ENCODE measurements around the gene GABRB1.

The GABRB1 gene

GRCh38 chr4:47419296-47419695 lies 387.9 kb downstream of the GABRB1 start:
- H3K4me3 ChIP-seq (ENCODE audit: low read depth, low read length): no peak overlapping the region
- no peak overlapping the region for H3K27ac ChIP-seq (ENCODE audit: low read depth, low read length)
- no peaks in the 10 kb centered on the region; the same call in 1 of the 2 replicates for H3K4me1 ChIP-seq (ENCODE audit: control insufficient read depth, insufficient read depth, low read length)
- no peaks in the 10 kb centered on the region for H3K27me3 ChIP-seq (ENCODE audit: control insufficient read depth, insufficient read depth, low read length)
- no peaks in the 10 kb centered on the region for H3K9me3 ChIP-seq (ENCODE audit: control insufficient read depth, insufficient read depth, low read depth, low read length)
- no peaks in the 10 kb centered on the region for H3K36me3 ChIP-seq (ENCODE audit: control insufficient read depth, insufficient read depth, low read length)
- no peak overlapping the region for H3K9ac ChIP-seq (ENCODE audit: low read length)

GRCh38 chr4:47425628-47426027 lies 394.3 kb downstream of the GABRB1 start:
- H3K9ac ChIP-seq (ENCODE audit: low read length): no peak overlapping the region
- H3K4me1 ChIP-seq (ENCODE audit: control insufficient read depth, insufficient read depth, low read length): no peaks in the 10 kb centered on the region
- no peak overlapping the region for H3K27ac ChIP-seq (ENCODE audit: low read depth, low read length)
- H3K4me3 ChIP-seq (ENCODE audit: low read depth, low read length): no peak overlapping the region
- H3K27me3 ChIP-seq (ENCODE audit: control insufficient read depth, insufficient read depth, low read length): no peaks in the 10 kb centered on the region
- no peaks in the 10 kb centered on the region for H3K36me3 ChIP-seq (ENCODE audit: control insufficient read depth, insufficient read depth, low read length)
- H3K9me3 ChIP-seq (ENCODE audit: control insufficient read depth, insufficient read depth, low read depth, low read length): no peaks in the 10 kb centered on the region

- no peaks in the 10 kb centered on the region for H3K27me3 ChIP-seq (ENCODE audit: control insufficient read depth, insufficient read depth, low read length)
- no peak overlapping the region for H3K27ac ChIP-seq (ENCODE audit: low read depth, low read length)
- no peaks in the 10 kb centered on the region for H3K36me3 ChIP-seq (ENCODE audit: control insufficient read depth, insufficient read depth, low read length)
- no peak overlapping the region for H3K9ac ChIP-seq (ENCODE audit: low read length)
- H3K4me1 ChIP-seq (ENCODE audit: control insufficient read depth, insufficient read depth, low read length): peaks cover 7% of the 10 kb centered on the region; the same call in 1 of the 2 replicates
- H3K4me3 ChIP-seq (ENCODE audit: low read depth, low read length): no peak overlapping the region
- no peaks in the 10 kb centered on the region for H3K9me3 ChIP-seq (ENCODE audit: control insufficient read depth, insufficient read depth, low read depth, low read length)
Observed at GRCh38 chr4:47427935-47428334, 396.6 kb downstream of the GABRB1 start.

- Histone ChIP-seq H3K9ac (ENCODE audit: low read length) (no peak overlapping the region), H3K27ac (ENCODE audit: low read depth, low read length) (no peak overlapping the region), H3K4me1 (ENCODE audit: control insufficient read depth, insufficient read depth, low read length) (peaks cover 7% of the 10 kb centered on the region; the same call in 1 of the 2 replicates), H3K36me3 (ENCODE audit: control insufficient read depth, insufficient read depth, low read length) (no peaks in the 10 kb centered on the region), H3K27me3 (ENCODE audit: control insufficient read depth, insufficient read depth, low read length) (no peaks in the 10 kb centered on the region), H3K4me3 (ENCODE audit: low read depth, low read length) (no peak overlapping the region), H3K9me3 (ENCODE audit: control insufficient read depth, insufficient read depth, low read depth, low read length) (no peaks in the 10 kb centered on the region)
Observed at GRCh38 chr4:47432749-47433148, 401.4 kb downstream of the GABRB1 start.

GRCh38 chr4:47434931-47435330 lies 403.6 kb downstream of the GABRB1 start:
- Histone ChIP-seq H3K27me3 (ENCODE audit: control insufficient read depth, insufficient read depth, low read length) (no peaks in the 10 kb centered on the region), H3K9me3 (ENCODE audit: control insufficient read depth, insufficient read depth, low read depth, low read length) (no peaks in the 10 kb centered on the region), H3K4me1 (ENCODE audit: control insufficient read depth, insufficient read depth, low read length) (peaks cover 7% of the 10 kb centered on the region; the same call in 1 of the 2 replicates), H3K4me3 (ENCODE audit: low read depth, low read length) (no peak overlapping the region), H3K36me3 (ENCODE audit: control insufficient read depth, insufficient read depth, low read length) (no peaks in the 10 kb centered on the region), H3K27ac (ENCODE audit: low read depth, low read length) (no peak overlapping the region), H3K9ac (ENCODE audit: low read length) (no peak overlapping the region)

- no peak overlapping the region for H3K9ac ChIP-seq (ENCODE audit: low read length)
- H3K27me3 ChIP-seq (ENCODE audit: control insufficient read depth, insufficient read depth, low read length): no peaks in the 10 kb centered on the region
- H3K9me3 ChIP-seq (ENCODE audit: control insufficient read depth, insufficient read depth, low read depth, low read length): no peaks in the 10 kb centered on the region
- no peaks in the 10 kb centered on the region for H3K36me3 ChIP-seq (ENCODE audit: control insufficient read depth, insufficient read depth, low read length)
- H3K4me3 ChIP-seq (ENCODE audit: low read depth, low read length): no peak overlapping the region
- no peak overlapping the region for H3K27ac ChIP-seq (ENCODE audit: low read depth, low read length)
- peaks cover 7% of the 10 kb centered on the region; the same call in 1 of the 2 replicates for H3K4me1 ChIP-seq (ENCODE audit: control insufficient read depth, insufficient read depth, low read length)
Observed at GRCh38 chr4:47442980-47443379, 411.6 kb downstream of the GABRB1 start.

- Histone ChIP-seq H3K9ac (ENCODE audit: low read length) (no peak overlapping the region), H3K27ac (ENCODE audit: low read depth, low read length) (no peak overlapping the region), H3K36me3 (ENCODE audit: control insufficient read depth, insufficient read depth, low read length) (no peaks in the 10 kb centered on the region)
Observed at GRCh38 chr4:47444031-47444430, 412.7 kb downstream of the GABRB1 start.

GRCh38 chr4:47451657-47452056 lies 420.3 kb downstream of the GABRB1 start:
- no peak overlapping the region for H3K27ac ChIP-seq (ENCODE audit: low read depth, low read length)
- no peaks in the 10 kb centered on the region for H3K4me1 ChIP-seq (ENCODE audit: control insufficient read depth, insufficient read depth, low read length)
- no peaks in the 10 kb centered on the region for H3K36me3 ChIP-seq (ENCODE audit: control insufficient read depth, insufficient read depth, low read length)

More at GRCh38 chr4:47444031-47444430, 412.7 kb downstream of the GABRB1 start:
- Histone ChIP-seq H3K27me3 (ENCODE audit: control insufficient read depth, insufficient read depth, low read length) (no peaks in the 10 kb centered on the region), H3K4me1 (ENCODE audit: control insufficient read depth, insufficient read depth, low read length) (peaks cover 7% of the 10 kb centered on the region; the same call in 1 of the 2 replicates), H3K9me3 (ENCODE audit: control insufficient read depth, insufficient read depth, low read depth, low read length) (no peaks in the 10 kb centered on the region), H3K4me3 (ENCODE audit: low read depth, low read length) (no peak overlapping the region)

GRCh38 chr4:47462799-47463234 lies 431.4 kb downstream of the GABRB1 start:
- Histone ChIP-seq H3K27me3 (ENCODE audit: control insufficient read depth, insufficient read depth, low read length) (no peaks in the 10 kb centered on the region), H3K4me3 (ENCODE audit: low read depth, low read length) (peak overlapping the region; percentile 90), H3K4me1 (ENCODE audit: control insufficient read depth, insufficient read depth, low read length) (peaks cover 5% of the 10 kb centered on the region; the same call in 1 of the 2 replicates), H3K9me3 (ENCODE audit: control insufficient read depth, insufficient read depth, low read depth, low read length) (no peaks in the 10 kb centered on the region), H3K36me3 (ENCODE audit: control insufficient read depth, insufficient read depth, low read length) (no peaks in the 10 kb centered on the region), H3K9ac (ENCODE audit: low read length) (peak overlapping the region; percentile 75), H3K27ac (ENCODE audit: low read depth, low read length) (no peak overlapping the region)

More at GRCh38 chr4:47451657-47452056, 420.3 kb downstream of the GABRB1 start:
- H3K4me3 ChIP-seq (ENCODE audit: low read depth, low read length): no peak overlapping the region
- H3K9me3 ChIP-seq (ENCODE audit: control insufficient read depth, insufficient read depth, low read depth, low read length): no peaks in the 10 kb centered on the region
- no peaks in the 10 kb centered on the region for H3K27me3 ChIP-seq (ENCODE audit: control insufficient read depth, insufficient read depth, low read length)
- H3K9ac ChIP-seq (ENCODE audit: low read length): no peak overlapping the region

- no peaks in the 10 kb centered on the region for H3K9me3 ChIP-seq (ENCODE audit: control insufficient read depth, insufficient read depth, low read depth, low read length)
- H3K4me1 ChIP-seq (ENCODE audit: control insufficient read depth, insufficient read depth, low read length): peaks cover 5% of the 10 kb centered on the region; the same call in 1 of the 2 replicates
- peak within 1 kb of the TSS; percentile 90 for H3K4me3 ChIP-seq (ENCODE audit: low read depth, low read length)
- H3K9ac ChIP-seq (ENCODE audit: low read length): peak within 1 kb of the TSS; percentile 75
- H3K27ac ChIP-seq (ENCODE audit: low read depth, low read length): no peak within 1 kb of the TSS
- H3K36me3 ChIP-seq (ENCODE audit: control insufficient read depth, insufficient read depth, low read length): no peaks in the 10 kb centered on the region
- no peaks in the 10 kb centered on the region for H3K27me3 ChIP-seq (ENCODE audit: control insufficient read depth, insufficient read depth, low read length)
Observed at GRCh38 chr4:47463235-47463956, 432.0 kb downstream of the GABRB1 start, which contains the start of gene COMMD8. Gene COMMD8 (minus strand): TSS chr4:47463702. CDS start chr4:47463651, 51 bp downstream.

GRCh38 chr4:47465004-47465403 lies 433.6 kb downstream of the GABRB1 start:
- H3K27ac ChIP-seq (ENCODE audit: low read depth, low read length): no peak overlapping the region
- no peak overlapping the region for H3K9ac ChIP-seq (ENCODE audit: low read length)
- H3K27me3 ChIP-seq (ENCODE audit: control insufficient read depth, insufficient read depth, low read length): no peaks in the 10 kb centered on the region
- H3K9me3 ChIP-seq (ENCODE audit: control insufficient read depth, insufficient read depth, low read depth, low read length): no peaks in the 10 kb centered on the region
- H3K4me1 ChIP-seq (ENCODE audit: control insufficient read depth, insufficient read depth, low read length): peaks cover 5% of the 10 kb centered on the region; the same call in 1 of the 2 replicates
- H3K4me3 ChIP-seq (ENCODE audit: low read depth, low read length): no peak overlapping the region
- no peaks in the 10 kb centered on the region for H3K36me3 ChIP-seq (ENCODE audit: control insufficient read depth, insufficient read depth, low read length)
